Femur (tissue), 1 donor: ENCODE data around the gene RHPN2.
"Not testable (repeated sequence)": the region's sequence is repeated elsewhere in the genome, so short reads cannot be mapped to it uniquely, and the experiment has no call there.

ENCODE experiments used
- DNase-seq: peaks from one replicate; pipeline ENCODE4 v3.0.0-alpha.2; 2017

The RHPN2 gene

GRCh38 chr19:32971715-32972540 is 92.8 kb downstream of the RHPN2 start, which contains the start of the genes CEP89 and FAAP24:
Gene CEP89, minus strand, starts transcription at chr19:32971958. Its CDS starts 84 bp downstream, at chr19:32971874.
Gene FAAP24, plus strand, starts transcription at chr19:32972242. Its CDS starts 955 bp downstream, at chr19:32973197.
- DNase-seq, result peak; percentile 99

DNA sequence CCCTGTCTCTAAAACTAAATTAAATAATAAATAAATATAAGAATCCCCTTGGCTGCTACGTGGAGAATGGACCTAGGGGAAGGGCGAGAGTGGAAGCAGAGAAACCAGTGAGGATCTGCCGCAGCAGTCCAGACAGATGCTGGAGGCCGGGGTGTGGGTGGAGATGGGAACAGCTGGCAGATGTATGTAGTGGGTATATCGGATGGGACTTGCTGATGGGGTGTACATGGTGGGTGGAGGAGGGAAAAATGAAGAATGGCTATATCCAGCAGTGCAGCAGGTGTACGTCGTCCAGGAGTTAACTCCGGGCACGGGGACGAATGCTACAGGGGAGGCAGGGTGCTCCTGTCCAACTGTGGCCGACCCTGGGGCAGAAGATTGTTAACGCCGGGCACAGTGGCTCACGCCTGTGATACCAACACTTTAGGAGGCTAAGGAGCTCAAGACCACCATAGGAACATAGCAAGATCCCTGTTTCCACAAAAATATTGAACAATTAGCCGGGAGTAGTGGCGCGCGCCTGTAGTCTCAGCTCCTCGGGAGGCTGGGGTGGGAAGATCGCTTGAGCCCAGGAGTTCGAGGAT is 93.6 kb downstream of the RHPN2 start:
- DNase-seq, result no peak

DNA sequence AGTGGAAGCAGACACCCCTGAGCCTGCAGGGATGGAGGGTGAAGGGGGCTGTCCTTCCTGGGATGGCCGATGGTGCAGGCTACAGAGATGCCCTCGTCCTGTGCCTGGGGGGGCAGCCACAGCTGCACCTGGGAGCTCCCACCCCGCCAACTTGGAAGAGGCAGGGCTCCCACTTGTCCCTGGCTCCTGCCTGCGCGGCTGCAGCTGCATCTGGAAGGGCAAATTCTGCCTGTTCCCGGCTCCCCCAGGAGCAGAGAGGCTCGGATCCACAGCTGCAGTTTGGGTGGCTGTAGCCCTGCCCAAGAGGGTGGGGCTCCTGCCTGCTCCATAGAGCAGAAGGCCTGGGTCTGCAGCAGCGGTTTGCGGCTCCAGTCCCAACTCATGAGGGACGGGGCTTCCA is 95.1 kb downstream of the RHPN2 start:
- DNase-seq, result no peak

- no peak for DNase-seq
Observed at GRCh38 chr19:32966750-32967149, 97.9 kb downstream of the RHPN2 start.

DNA sequence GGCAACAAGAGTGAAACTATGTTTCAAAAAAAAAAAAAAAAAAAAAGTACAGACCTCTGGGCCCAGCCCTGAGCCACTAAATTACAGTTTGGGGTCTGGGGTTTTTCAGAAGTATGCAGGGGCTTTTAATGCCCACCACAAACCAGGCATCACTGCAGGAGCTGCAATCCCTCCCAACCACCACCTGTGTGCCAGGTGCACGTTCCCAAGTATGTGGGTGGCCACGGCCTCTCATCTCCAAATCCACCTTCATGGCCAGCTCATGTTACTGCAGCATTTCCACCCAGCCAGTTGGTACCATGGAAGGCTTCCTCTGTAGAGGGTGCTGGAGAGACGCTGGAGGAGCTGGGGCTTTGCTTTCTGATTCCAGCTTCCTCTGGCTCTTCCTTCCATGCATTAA is 119.4 kb downstream of the RHPN2 start:
- DNase-seq, result no peak

- DNase-seq, result not testable (repeated sequence)
Observed at GRCh38 chr19:32941273-32941672, 123.4 kb downstream of the RHPN2 start.

GRCh38 chr19:32936065-32936464 is 128.6 kb downstream of the RHPN2 start:
- no peak for DNase-seq

GRCh38 chr19:32935629-32936028 is 129.1 kb downstream of the RHPN2 start:
- DNase-seq, result no peak

GRCh38 chr19:32933571-32933970 is 131.1 kb downstream of the RHPN2 start:
- DNase-seq, result no peak

DNA sequence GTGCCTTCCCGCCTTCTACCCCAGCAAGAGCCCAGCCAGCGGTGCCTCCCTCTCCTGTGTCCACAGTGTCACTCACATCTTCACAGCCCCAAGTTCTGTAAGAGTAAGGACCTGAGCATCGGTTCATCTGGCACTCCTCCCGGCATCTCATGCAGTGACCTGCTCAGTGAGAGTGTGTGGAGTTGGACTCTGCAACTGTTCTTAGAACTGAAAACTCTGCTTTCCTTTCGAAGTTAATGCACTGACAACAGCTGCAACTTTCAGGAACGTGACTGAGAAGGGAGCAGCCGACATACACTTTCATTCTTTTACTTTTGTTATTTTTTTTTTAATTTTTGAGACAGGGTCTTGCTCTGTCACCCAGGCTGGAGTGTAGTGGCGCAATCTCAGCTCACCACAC is 134.1 kb downstream of the RHPN2 start:
- no peak for DNase-seq

DNA sequence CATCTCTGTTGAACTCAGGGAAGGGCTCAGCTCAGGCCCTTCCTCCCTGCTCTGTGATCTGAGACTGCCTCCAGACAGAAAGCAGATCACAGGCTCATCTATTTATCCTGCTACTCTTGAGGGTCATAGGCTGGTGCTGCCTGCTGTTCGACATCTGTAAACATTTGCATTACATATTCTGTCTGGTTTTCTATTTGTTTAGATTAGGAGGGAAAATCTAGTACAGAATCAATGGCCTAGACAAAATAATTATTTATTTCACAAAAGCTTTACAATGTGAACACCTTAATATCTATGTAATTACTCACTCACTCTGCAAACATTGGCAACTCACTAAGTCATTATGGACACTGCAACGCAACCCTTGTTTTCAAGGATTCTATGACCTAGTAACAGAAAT is 135.9 kb downstream of the RHPN2 start:
- DNase-seq, result no peak
